CD4-positive, alpha-beta T cell treated with Interleukin-21 for 1 hour (primary cell): ENCODE results near the gene KCNE1.
"Not testable (repeated sequence)": the region's sequence is repeated elsewhere in the genome, so short reads cannot be mapped to it uniquely, and the experiment has no call there.

Source experiments
- DNase-seq: peaks from one replicate; pipeline ENCODE4 v3.0.0-alpha.2; 2020

The KCNE1 gene

DNA sequence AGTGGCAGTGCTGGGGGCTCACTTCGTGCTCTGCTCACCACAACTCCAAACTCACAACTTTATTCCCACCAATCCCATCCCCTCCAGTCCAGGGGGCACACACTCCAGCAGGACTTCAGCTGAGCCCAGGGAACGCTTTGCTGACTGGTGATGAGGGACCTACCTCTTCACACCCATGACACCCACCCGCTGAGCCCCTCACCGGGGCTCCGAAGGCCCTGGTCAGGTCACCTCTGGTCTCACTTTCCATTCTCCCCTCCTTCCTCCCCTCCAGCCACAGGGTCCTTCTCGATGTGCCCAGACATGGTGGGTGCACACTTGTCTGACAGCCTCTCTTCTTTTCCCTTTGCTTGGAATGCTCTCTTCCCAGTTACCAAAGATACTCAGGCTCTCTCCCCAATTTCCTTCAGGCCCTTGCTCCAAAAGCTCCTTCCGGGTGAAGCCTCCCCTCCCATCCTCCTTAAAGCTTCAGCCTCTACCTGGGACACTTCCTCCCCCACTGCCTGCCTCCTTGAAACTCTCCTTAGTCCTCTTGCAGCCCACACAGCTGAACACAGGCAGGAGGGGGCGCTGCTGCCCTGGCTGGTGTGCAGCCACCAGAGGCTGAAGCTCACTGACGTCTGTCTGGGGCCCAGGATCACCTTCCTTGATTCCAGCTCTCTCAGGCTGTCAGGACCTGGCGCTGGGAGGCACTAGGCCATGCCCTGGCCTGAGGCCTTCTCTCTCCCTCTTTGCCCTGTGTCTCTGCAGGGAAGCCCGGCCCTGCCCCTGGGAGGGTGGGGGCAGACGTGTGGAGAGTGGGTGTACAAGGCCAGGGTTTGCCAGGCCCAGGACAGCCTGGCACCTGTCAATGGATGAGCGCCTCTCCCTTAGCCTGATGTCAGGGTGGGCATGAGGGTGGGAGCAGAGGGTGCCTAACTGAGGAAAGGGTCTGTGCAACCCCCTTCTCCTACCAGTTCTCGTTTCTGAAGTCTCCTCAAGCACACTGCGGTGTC lies 1.6 kb downstream of the KCNE1 start:
- peak; percentile 21 for DNase-seq

DNA sequence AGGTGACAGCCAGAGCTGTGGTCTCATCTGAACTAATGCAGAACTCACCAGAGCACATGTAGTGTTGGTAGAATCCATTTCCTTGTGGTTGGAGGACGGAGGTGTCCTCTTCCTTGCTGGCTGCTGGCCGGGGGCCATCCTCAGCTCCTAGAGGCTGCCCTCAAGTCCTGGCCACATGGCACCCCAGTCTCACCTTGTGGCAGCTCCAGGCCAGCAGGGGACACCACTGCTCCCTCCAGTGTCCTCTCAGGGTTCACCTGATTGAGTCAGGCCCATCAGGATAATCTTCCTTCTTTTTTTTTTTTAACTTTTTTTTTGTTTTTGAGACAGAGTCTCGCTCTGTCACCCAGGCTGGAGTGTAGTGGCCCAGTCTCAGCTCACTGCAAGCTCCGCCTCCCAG lies 2.9 kb downstream of the KCNE1 start:
- no peak for DNase-seq

DNA sequence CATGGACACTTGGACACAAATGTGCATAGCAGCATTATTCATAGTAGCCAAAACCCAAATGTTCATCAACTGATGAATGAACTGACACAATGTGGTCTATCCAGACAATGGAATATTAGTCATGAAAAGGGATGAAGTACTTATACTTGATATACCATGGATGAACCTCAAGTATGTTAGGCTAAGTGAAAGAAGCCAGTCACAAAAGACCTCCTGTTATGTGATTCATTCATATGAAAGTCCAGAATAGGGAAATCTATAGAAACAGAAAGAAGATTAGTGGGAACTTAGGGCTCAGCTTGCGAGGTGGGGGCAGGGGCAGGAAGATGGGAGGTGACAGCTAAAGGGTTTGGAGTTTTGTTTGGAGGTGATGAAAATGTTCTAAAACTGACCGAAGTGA lies 7.4 kb downstream of the KCNE1 start:
- no peak for DNase-seq

DNA sequence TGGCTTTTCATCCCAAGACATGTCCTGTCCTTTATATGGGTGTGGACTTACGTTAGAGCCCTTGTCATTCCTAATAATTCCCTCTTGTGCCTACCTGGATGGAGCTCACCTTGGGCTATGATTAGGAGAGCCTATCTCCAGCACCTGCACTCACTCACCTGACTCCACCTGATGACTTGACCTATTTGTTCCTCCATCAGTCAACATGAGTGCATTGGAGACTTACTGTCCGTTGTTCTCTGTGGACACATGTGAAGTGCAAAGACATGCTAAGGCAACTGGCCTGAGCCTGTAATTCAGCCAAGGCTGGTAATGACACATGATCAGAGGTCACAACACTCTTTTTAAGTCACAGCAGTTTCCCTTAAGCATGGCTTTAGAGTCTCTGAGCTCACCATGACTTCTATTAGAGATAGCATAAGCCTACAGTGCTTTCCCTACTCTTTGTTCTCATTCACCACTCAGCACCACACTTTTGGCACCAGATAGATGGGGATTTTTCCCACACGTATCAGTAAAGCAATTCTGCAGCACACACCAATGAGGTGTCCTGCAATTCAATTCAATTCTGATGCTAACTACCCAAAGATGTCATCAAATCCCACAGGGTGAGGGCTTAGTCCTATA lies 9.4 kb downstream of the KCNE1 start:
- no peak for DNase-seq

DNA sequence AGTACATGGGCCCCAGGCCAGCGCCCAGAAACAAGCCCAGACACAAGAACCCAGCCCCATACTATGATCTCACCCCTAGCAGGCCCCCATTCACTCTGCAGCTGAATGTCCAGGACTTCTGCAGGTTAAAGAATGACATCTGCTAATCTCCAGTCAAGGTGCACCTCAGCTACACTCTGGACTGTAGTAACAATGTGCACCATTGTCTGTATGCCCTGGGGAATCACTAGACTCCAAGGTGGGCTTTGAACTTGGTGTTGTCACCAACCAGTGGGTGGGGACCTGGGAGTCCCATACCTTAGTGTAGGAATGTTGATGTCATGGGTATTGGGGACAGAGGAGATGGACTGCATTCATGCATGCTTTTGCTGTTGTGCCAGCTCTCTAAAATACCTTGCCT lies 10.3 kb downstream of the KCNE1 start:
- no peak for DNase-seq

DNA sequence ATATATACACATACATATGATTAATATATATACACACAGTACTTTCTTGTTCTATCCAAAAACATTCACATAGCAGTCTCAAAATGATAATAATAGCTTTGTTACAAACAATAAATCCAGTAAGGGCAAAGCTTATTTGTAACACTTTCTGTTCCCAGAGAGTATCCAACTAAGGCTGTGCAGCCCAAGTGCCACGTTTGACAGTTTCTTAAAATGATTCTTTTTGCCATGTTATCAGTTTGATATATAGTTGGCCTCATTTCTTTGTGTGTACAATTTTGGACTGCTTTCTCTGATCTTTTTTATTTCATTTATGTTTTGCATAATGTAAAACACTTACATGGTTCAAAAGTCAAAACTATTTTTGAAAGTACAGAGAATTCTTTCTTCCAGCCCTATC lies 11.8 kb downstream of the KCNE1 start:
- no peak for DNase-seq

DNA sequence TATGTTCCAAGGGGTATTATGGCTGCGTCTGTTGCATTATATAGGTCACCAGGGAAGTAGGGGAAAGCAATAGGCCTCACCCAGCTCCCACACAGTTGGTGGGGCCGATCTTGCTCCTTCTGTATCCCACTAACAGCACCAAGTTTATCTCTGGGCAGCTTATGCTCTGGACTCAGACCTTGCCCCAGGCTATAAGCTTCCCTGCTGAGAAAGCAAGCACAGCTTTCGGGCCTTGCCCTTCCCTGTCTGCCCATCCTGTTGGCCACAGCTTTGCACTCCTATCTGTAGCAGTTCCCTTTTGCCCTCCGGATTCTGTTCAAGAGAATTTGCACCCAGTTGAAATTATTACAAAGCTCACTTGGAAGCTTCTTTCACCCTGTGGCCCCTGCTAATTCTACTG lies 12.9 kb downstream of the KCNE1 start:
- no peak for DNase-seq

DNA sequence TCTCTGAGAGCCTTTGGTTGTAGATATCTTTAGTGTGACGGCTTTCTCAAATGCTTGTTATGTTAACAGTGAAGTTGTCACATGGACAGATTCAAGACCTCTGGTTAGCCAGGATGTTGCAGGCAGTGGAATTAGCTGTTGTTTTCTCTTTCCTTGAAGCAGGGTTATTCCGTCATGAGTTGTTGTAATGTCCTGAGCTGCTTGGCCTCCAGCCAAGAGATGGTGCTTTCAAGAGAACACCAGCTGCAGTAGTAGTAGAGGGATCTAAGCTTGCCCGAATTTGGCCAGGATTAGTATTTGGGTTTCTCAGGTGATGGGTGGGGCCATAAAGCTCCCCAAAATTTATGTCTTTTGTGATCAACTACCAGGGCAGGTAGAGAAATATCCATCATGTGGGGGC lies 13.4 kb downstream of the KCNE1 start:
- DNase-seq, result no peak

DNA sequence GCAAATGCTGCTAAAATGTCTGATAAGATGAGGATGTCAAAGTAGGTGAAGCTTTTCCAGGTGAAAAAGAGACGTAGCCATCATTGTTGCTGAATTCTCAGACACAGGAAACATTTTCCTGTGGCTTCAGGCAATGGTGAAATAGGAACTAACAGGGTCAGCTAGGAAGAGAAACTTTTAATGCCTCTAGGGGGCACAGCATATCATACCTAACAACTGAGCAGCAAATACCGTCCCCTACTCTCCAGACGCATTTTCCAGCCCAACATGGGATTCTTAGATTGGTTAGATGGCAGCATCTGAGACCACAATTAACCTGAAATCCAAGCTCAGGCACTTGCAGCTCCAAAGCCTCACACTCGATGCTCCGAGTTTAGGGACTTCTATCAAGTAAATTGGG lies 28.2 kb downstream of the KCNE1 start:
- not testable (repeated sequence) for DNase-seq

DNA sequence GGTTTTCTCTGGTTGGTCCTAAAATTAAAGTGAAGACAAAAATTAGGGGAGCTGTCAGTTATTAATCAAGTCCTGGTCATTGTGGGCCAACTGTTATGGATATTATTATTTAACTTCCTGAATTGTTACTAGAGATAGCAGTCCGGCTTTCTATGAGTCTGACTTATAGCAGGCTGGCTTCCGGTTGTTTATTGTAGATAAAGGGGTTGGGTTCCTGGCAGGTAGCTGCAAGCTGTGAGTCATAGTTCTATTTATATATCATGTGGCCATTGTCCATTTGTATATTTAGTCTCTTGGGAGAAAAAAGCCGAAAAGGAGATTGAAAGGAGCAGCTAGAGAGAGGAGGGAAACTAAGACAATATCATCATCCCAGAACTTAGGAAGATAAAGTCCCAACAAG lies 28.6 kb downstream of the KCNE1 start:
- DNase-seq, result not testable (repeated sequence)

DNA sequence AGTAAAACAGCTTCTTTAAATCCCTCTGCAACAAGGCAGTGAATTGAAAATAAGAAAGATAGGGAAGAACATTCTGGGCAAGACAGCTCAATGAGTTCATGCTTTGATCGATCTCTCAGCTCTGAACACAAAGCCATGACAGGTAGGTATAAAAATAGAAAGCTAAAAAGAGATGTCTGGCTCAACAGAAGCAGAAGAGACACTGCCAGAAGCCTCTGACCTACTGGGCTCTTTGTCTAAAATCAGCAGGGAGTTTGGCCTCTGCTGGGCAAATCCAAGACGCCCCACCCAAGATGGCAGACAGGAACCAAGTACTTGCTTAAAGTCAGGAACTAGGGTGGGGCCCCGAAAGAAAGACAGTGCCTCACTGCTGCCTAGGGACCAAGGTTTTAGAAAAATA lies 44.7 kb downstream of the KCNE1 start:
- DNase-seq, result not testable (repeated sequence)

DNA sequence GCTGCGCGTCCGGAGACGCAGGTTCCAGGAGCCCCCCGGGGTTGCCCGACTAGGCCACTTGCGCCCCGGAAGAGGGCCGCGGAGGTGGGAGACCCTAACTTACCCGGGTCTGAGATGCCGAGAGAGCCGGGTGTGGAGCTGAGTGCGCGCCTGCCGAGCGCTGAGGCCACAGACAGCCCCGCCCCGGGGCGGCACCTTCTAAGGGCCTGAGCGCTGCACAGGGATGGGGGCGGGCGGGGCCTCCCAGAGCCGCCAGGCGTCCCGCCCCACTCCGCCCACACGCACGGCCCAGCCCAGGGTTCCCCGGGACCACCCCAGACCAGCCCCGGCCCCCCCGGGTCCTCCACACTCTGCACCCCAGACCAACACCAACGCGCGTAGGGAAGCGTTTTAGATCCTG lies 52.6 kb downstream of the KCNE1 start:
- DNase-seq, result not testable (repeated sequence)

DNA sequence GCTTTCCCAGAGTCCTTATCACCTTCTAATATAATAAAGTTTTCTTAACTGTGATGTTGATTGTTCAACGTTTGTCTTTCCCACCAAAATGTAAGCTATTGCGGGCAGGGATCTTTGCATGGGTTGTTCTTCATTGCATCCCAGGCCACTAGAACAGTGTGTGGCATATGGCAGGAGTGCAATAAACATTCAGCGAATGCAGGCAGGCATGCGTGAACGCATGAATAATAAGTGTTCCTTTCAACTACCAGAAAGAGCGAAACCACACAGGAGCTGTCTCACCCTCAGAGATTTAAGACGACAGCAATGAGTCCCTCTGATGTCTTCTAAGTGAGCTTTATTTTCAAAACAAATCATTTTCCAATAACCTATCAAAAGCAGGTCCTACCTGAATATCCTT lies 53.7 kb downstream of the KCNE1 start:
- not testable (repeated sequence) for DNase-seq

DNA sequence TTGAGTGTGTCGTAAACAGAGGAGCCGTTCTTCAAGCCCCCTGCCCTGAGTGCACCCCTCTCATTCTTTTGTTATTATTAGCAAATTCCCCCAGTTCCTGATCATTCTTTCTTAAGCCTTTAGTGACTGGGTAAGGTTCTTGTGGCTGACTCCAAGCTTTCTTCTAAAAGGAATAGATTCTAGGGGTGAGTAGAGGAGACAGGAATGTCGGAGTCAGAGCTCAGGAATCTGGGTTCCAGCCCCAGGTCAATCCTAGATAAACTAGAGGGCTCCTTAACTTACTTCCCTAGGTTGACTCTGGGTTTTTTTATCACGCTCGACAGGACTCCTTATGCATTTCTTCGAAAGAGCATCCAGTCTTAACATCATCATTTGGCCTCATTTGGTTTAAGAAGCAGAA lies 55.8 kb downstream of the KCNE1 start:
- DNase-seq, result not testable (repeated sequence)

DNA sequence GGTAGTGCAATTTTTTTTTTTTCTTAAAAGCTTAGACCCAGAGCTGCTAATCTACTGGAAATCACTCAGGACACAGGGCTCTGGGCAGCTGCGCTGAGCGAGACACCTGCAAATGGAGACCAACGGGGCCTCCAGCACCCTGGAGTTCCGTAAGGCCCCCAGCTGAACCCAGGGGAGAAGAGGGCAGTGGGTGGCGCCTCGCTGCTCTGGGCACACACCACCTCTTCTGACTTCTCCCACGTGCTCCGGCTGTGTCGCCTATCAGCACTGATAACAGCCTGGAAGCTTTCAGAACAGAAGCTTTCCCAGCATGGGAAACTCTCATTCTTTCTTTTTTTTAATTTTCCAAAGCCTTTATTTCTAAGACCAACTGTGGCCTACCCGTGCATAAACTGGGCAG lies 56.4 kb downstream of the KCNE1 start:
- DNase-seq, result not testable (repeated sequence)

DNA sequence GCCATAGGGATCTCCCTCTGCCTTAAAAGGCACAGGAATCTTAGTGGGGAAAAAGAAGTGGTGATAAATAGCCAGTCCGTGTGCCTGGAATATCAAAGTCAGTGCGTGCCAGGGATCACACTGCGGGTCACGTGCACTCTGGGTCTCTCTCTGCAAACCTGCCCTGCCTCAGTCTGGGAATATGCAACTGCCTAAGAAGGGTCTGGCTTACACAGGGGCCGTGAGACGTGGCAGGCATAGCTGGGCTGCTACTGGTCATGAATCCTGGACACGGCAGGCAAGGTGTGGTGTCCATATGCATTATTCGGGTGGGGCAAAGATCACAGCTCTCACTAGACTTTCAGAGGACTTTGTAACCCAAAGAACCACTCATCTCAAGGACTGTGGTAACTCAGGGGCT lies 65.0 kb downstream of the KCNE1 start:
- not testable (repeated sequence) for DNase-seq

DNA sequence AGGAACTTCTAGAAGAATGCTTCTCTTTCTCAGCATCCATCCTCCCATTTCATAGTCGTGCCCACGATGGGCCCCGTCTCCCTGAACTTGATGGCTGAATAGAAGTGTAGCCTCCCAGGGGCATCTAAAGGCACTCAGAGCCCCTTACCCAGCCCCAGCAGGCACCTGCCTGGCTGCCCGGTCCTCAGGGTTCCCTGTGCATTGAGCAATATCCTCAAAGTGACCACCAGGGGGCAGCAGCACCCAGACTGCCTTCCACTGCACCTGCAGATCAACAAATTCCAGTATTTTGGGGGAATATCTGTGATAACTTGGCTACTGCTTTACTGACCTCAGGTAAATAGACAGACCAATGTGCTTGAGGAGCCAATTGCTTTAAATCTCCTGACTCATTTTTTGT lies 68.5 kb downstream of the KCNE1 start:
- DNase-seq, result not testable (repeated sequence)

DNA sequence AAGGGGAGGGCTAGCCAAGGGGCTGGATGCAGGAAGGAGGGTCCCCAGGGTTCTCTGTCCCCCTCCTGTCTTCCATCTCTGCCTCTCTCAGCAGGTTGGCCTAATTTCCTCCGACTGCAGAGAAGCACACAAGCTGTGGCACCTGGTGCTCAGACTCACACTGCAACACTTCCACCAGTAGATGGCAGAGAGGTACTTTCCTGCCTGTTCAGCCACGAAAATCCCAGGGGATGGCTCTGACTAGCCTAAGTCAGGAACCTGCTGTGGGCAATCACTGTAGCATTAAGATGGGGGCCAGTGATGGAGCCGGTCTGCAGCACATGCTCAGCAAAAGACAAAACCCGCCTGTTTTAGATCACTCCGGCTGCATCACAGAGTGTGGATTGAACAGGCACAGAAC lies 82.3 kb downstream of the KCNE1 start:
- DNase-seq, result not testable (repeated sequence)

DNA sequence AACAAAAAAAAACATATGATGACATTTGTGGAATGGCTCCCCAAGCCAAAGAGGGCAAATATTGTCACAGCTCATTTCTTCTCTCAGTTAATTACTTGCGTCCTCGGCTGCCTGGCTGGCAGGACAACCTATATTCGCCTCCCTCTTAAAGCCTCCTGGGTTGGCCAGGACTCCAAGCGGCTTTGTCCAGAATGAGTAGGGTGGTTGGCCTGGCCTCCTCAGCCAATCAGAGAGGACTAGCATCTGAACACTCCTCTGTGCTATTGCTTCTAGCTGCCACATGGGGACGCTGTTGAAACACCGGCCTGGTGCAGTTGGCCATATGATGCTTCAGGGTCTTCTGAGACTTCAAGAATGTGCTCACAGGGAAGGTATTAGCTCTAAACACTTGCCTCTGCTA lies 83.6 kb downstream of the KCNE1 start:
- DNase-seq, result not testable (repeated sequence)

DNA sequence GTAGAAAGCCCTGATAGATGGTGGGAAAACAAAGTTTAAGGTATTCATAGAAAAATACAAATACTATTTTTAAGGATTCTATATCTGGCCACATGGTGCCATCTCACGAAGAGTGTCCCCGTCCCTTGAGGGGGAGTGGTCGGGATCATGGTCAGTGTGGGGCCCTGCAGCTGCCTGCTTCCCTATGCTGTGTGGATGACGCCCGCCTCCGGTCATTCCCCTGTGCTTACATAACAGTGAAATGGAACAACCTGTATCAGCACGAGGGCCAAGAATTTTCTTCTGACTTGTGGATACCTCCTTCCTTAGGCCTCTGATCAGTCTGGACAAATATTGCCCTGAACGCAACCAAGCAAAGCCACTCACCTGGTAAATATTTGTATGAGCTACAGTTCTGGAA lies 84.7 kb downstream of the KCNE1 start:
- DNase-seq, result not testable (repeated sequence)

DNA sequence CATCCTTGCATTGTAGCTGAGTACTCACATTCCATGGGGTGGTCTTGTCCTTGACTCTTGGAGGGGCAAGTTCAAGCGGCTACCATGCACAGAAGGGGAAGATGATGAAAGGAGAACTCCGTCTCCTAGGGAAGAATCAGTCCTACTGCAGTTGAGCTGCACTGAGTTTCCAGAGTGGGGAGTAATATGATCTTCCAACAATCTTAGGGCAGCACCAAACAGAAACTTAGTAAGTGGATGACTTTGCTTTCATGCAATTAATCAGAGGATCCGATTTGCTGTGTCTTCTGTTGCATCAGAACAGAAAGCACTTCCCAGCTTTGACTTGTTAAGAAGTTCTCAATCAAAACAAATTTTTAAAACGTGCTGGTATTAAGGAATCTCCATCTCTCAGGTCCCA lies 88.2 kb downstream of the KCNE1 start, which contains the start of gene SMIM34:
SMIM34 (minus strand) TSS at position 147 of the 400 bp plus-strand sequence; CDS start at position 35, 112 bp downstream.
- not testable (repeated sequence) for DNase-seq

DNA sequence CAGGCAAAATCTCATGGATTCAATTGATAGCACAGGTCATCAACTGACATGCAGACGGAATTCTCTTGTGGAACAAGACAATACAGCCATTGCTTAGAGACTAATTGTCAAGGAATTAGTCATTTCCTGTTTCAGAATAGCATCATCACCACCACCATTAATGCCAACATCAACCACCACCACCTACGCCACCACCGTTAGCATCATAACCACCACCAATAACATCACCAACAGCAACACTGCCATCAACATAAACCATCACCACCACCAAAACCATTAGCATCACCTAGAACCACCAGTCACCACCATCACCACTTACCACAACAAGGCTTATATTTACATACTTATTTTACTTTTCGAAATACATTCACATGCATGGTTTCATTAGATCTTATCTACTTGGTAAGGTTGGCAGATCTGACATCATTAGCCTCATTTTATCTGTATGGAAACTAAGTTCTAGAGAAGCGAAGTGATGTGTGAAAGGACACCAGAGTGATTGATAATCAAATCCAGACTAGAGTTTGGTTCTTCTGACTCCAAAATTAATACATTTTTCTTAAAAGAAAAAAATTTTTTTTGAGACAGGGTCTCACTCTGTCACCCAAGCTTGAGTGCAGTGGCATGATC lies 94.4 kb downstream of the KCNE1 start:
- DNase-seq, result not testable (repeated sequence)

DNA sequence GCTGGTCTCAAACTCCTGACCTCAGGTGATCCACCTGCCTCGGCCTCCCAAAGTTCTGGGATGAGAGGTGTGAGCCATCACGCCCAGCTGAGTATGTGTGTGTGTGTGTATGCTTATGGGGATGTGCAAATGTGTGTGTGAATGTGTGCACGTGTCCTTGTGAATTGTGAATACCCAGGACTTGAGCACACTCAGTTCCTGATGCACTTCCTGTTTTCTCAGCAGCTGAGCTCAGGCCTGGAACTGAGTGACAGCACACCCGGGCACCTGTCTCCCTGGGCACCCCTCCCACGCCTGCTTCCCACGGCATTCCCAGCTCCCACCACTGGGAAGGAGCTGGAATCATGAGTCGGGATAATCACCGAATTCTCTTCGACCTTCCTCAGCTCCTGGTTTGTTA lies 104.7 kb downstream of the KCNE1 start:
- DNase-seq, result not testable (repeated sequence)

DNA sequence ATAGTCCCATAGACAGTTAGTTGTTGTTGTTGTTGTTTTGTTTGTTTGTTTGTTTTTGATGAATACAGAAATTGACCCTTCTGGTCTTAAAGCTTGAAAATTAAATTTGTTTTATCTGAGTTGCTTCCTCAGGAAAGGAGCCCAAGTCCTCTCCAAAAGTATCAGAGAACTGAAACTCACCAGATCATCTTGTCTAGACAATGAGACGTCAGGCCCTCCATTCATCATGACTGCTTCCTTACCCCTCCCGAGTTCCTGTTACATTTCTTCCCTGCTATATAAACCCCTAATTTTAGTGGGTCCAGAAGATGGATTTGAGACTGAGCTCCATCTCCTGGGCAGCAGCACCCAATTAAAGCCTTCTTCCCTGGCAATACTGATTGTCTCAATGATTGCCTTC lies 105.3 kb downstream of the KCNE1 start:
- DNase-seq, result not testable (repeated sequence)
